OCI-M2 (cell line): Measurements from ENCODE around the gene UBAP2.
"Not testable (repeated sequence)": the region's sequence is repeated elsewhere in the genome, so short reads cannot be mapped to it uniquely, and the experiment has no call there.

Experiments used
- DNase-seq: peaks from one replicate; lab custom pipeline; 2025; ENCODE audit not compliant: unreplicated experiment; lab: John Stamatoyannopoulos, UW

UBAP2 gene

GRCh38 chr9:34049630-34050384 is 1.1 kb upstream of the UBAP2 start:
- peak; percentile 35 for DNase-seq

GRCh38 chr9:34047864-34048726 is 592 bp downstream of the UBAP2 start:
- DNase-seq: no peak

- no peak for DNase-seq
These were observed 1.8 kb downstream of the UBAP2 start for GRCh38 chr9:34046784-34047379.

GRCh38 chr9:34045903-34046302 is 2.8 kb downstream of the UBAP2 start:
- DNase-seq: no peak

GRCh38 chr9:34042074-34042473 is 6.6 kb downstream of the UBAP2 start:
- DNase-seq: not testable (repeated sequence)

GRCh38 chr9:34038851-34039250 is 9.8 kb downstream of the UBAP2 start:
- not testable (repeated sequence) for DNase-seq

GRCh38 chr9:34037626-34038025 is 11.1 kb downstream of the UBAP2 start:
- no peak for DNase-seq

GRCh38 chr9:34036625-34037024 is 12.1 kb downstream of the UBAP2 start:
- no peak for DNase-seq

GRCh38 chr9:34035656-34036055 is 13.0 kb downstream of the UBAP2 start:
- DNase-seq: no peak

- no peak for DNase-seq
These were observed 14.0 kb downstream of the UBAP2 start for GRCh38 chr9:34034698-34035065.

- DNase-seq: no peak
These were observed 16.1 kb downstream of the UBAP2 start for GRCh38 chr9:34032631-34033030.

- DNase-seq: no peak
These were observed 20.7 kb downstream of the UBAP2 start for GRCh38 chr9:34027845-34028574.

- DNase-seq: no peak
These were observed 22.9 kb downstream of the UBAP2 start for GRCh38 chr9:34025811-34026210.

GRCh38 chr9:34025062-34025461 is 23.6 kb downstream of the UBAP2 start:
- DNase-seq: no peak

GRCh38 chr9:34024476-34024875 is 24.2 kb downstream of the UBAP2 start:
- DNase-seq: not testable (repeated sequence)

- no peak for DNase-seq
These were observed 32.5 kb downstream of the UBAP2 start for GRCh38 chr9:34016149-34016548.

GRCh38 chr9:34010979-34011378 is 37.7 kb downstream of the UBAP2 start:
- DNase-seq: no peak

- DNase-seq: no peak
These were observed 46.7 kb downstream of the UBAP2 start for GRCh38 chr9:34001951-34002350.

GRCh38 chr9:34001298-34001697 is 47.4 kb downstream of the UBAP2 start:
- DNase-seq: no peak

- no peak for DNase-seq
These were observed 53.2 kb downstream of the UBAP2 start for GRCh38 chr9:33995449-33995848.

GRCh38 chr9:33993104-33993503 is 55.6 kb downstream of the UBAP2 start:
- DNase-seq: no peak
